WTC11 (cell line): ENCODE measurements around the gene INTU. TPM values are rescaled to one million over a fixed set of nuclear protein-coding genes. Genes with fewer than 3 reads are reported as not detected.

ENCODE experiments used
- ATAC-seq: fragments of 200-7000 bp; cut with Tn5 transposase; 2 replicates; pipeline ENCODE4 v1.10.0; 2021; ENCODE audit warnings: mild to moderate bottlenecking, moderate library complexity
- CTCF ChIA-PET: fragments of 300-600 bp; sonication (Branson Sonifier 250); formaldehyde crosslinking; loops from one replicate; lab custom pipeline; 2021; ENCODE audit warnings: antibody characterized with exemption; lab: Charles Lee
- POLR2A ChIA-PET: fragments of 350-600 bp; sonication (Branson Sonifier 250); formaldehyde crosslinking; loops from one replicate; lab custom pipeline; 2021; ENCODE audit warnings: antibody characterized with exemption; lab: Charles Lee
- DNase-seq: peaks from one replicate; pipeline ENCODE4 v3.0.0; 2021; ENCODE audit warnings: low spot score
- H3K27ac Mint-ChIP-seq: 2 replicates; pipeline ENCODE4 v1.8.0; 2021; ENCODE audit warnings: mixed read lengths
- H3K27me3 Mint-ChIP-seq: 2 replicates; pipeline ENCODE4 v1.8.0; 2021; ENCODE audit warnings: low read depth, mild to moderate bottlenecking, moderate library complexity, mixed read lengths
- H3K36me3 Mint-ChIP-seq: 2 replicates; pipeline ENCODE4 v1.8.0; 2021; ENCODE audit warnings: mixed read lengths
- H3K4me1 Mint-ChIP-seq: 2 replicates; pipeline ENCODE4 v1.8.0; 2022; ENCODE audit warnings: mixed read lengths
- H3K4me3 Mint-ChIP-seq: 2 replicates; pipeline ENCODE4 v1.8.0; 2021; ENCODE audit warnings: mild to moderate bottlenecking, moderate library complexity, mixed read lengths
- H3K9me3 Mint-ChIP-seq: 2 replicates; pipeline ENCODE4 v1.8.0; 2021; ENCODE audit warnings: mixed read lengths
- CDX4 ChIP-seq: fragments of 250-450 bp; sonication (Bioruptor Pico); IDR thresholded peaks from 2 replicates; pipeline ENCODE4 v1.9.0; 2021; ENCODE audit warnings: moderate library complexity, mild to moderate bottlenecking, inconsistent platforms, borderline replicate concordance
- CREM ChIP-seq: sonication (generic); formaldehyde crosslinking; IDR thresholded peaks from 2 replicates; pipeline ENCODE4 v1.8.1; 2022; ENCODE audit warnings: mild to moderate bottlenecking, missing genetic modification reagents, moderate library complexity
- FOXP4 ChIP-seq: sonication (generic); formaldehyde crosslinking; IDR thresholded peaks from 2 replicates; pipeline ENCODE4 v1.8.0; 2022; ENCODE audit warnings: mild to moderate bottlenecking, missing genetic modification reagents
- GTF2I ChIP-seq: fragments of 250-450 bp; sonication (Bioruptor Pico); conservative IDR thresholded peaks from 2 replicates; pipeline ENCODE4 v1.4.0; 2021; ENCODE audit warnings: mild to moderate bottlenecking
- HMGA2 ChIP-seq: fragments of 250-450 bp; sonication (Bioruptor Pico); IDR thresholded peaks from 2 replicates; pipeline ENCODE4 v1.4.0; 2021; ENCODE audit warnings: mild to moderate bottlenecking, moderate library complexity
- JUN ChIP-seq: sonication (generic); formaldehyde crosslinking; IDR thresholded peaks from 2 replicates; pipeline ENCODE4 v1.8.0; 2023; ENCODE audit warnings: mild to moderate bottlenecking, missing genetic modification reagents
- MYBL2 ChIP-seq: sonication (generic); formaldehyde crosslinking; IDR thresholded peaks from 2 replicates; pipeline ENCODE4 v1.8.1; 2023; ENCODE audit warnings: mild to moderate bottlenecking, moderate library complexity, missing genetic modification reagents
- NFATC4 ChIP-seq: fragments of 250-450 bp; sonication (Bioruptor Pico); IDR thresholded peaks from 2 replicates; pipeline ENCODE4 v1.9.0; 2021; ENCODE audit warnings: mild to moderate bottlenecking
- RELA ChIP-seq: sonication (generic); formaldehyde crosslinking; IDR thresholded peaks from 2 replicates; pipeline ENCODE4 v1.8.1; 2022; ENCODE audit warnings: missing genetic modification reagents, mild to moderate bottlenecking, borderline replicate concordance
- RORB ChIP-seq: fragments of 250-450 bp; sonication (Bioruptor Pico); IDR thresholded peaks from 2 replicates; pipeline ENCODE4 v1.9.0; 2021; ENCODE audit warnings: mild to moderate bottlenecking
- SMAD3 ChIP-seq: sonication (generic); formaldehyde crosslinking; IDR thresholded peaks from 2 replicates; pipeline ENCODE4 v1.8.0; 2022; ENCODE audit warnings: missing genetic modification reagents, mild to moderate bottlenecking, borderline replicate concordance
- ZBTB21 ChIP-seq: sonication (generic); formaldehyde crosslinking; IDR thresholded peaks from 2 replicates; pipeline ENCODE4 v1.8.1; 2023; ENCODE audit warnings: mild to moderate bottlenecking, missing genetic modification reagents, borderline replicate concordance
- ZBTB43 ChIP-seq: sonication (generic); formaldehyde crosslinking; IDR thresholded peaks from 2 replicates; pipeline ENCODE4 v1.8.1; 2023; ENCODE audit warnings: mild to moderate bottlenecking, missing genetic modification reagents
- ZNF281 ChIP-seq: sonication (generic); formaldehyde crosslinking; IDR thresholded peaks from 2 replicates; pipeline ENCODE4 v1.8.0; 2023; ENCODE audit warnings: mild to moderate bottlenecking, missing genetic modification reagents
- total RNA-seq: library from RNA; stranded (reverse); gene quantifications from 3 replicates; pipeline ENCODE4 v1.2.3, GENCODE V29; 2021
- TF ChIP-seq, protein P1 (sequence below): sonication (generic); formaldehyde crosslinking; IDR thresholded peaks from 2 replicates; pipeline ENCODE4 v1.8.1; 2022; ENCODE audit warnings: mild to moderate bottlenecking, moderate library complexity, missing genetic modification reagents
- TF ChIP-seq, protein P2 (sequence below): sonication (generic); formaldehyde crosslinking; IDR thresholded peaks from 2 replicates; pipeline ENCODE4 v1.8.1; 2022; ENCODE audit warnings: low read depth, missing genetic modification reagents, borderline replicate concordance
- TF ChIP-seq, protein P3 (sequence below): sonication (generic); formaldehyde crosslinking; IDR thresholded peaks from 2 replicates; pipeline ENCODE4 v1.8.1; 2023; ENCODE audit warnings: mild to moderate bottlenecking, missing genetic modification reagents, borderline replicate concordance
- TF ChIP-seq, protein P4 (sequence below): fragments of 250-450 bp; sonication (Bioruptor Pico); IDR thresholded peaks from 2 replicates; pipeline ENCODE4 v1.8.0; 2021; ENCODE audit warnings: mild to moderate bottlenecking
- TF ChIP-seq, protein P5 (sequence below): sonication (generic); formaldehyde crosslinking; IDR thresholded peaks from 2 replicates; pipeline ENCODE4 v1.8.1; 2022; ENCODE audit warnings: low read depth, mild to moderate bottlenecking, moderate library complexity, missing genetic modification reagents, borderline replicate concordance

INTU gene
- total RNA-seq, 1 experiment from 2014 or later: 15.0 TPM

DNA sequence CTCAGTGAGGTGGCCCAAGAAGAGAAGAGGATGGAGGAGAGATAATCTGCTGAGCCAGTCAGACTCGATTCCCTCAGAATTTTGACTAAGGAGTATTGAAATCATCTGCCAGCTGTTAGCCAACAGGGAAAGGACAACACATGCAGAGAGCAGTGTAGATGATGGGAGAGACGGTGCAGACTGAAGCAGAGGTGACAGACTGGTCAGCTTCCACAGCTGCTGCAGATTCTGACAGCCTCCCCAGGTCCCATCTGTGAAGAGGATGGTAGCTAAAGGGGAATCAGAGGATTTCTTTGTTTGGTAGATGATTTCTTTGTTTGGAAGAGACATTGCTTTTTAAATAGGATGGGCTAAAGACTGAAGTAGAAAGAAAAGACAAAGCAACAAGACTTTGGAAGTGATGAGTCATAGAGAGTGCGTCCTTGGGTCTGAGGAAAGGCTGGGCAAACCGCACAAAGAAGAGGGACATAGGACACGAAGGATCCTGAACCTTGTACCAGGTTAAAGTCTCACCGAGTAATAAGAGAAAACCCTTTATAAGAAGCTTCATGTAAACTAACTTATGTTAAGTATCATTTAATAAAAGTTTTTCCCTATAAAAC, 27.6 kb downstream of the INTU start:
- ChIA-PET POLR2A (no interaction called here), CTCF (no interaction called here)
- Mint-ChIP-seq H3K4me1 (peaks cover 19% of the 10 kb centered on the region), H3K9me3 (no peaks in the 10 kb centered on the region), H3K27me3 (no peaks in the 10 kb centered on the region), H3K27ac (peak overlapping the region; percentile 3; the same call in 1 of the 2 replicates), H3K36me3 (peaks cover 27% of the 10 kb centered on the region), H3K4me3 (no peak overlapping the region)
- no peak for TF ChIP-seq FOXP4 (CRISPR knock-in tag)
- TF ChIP-seq, protein P1, sequence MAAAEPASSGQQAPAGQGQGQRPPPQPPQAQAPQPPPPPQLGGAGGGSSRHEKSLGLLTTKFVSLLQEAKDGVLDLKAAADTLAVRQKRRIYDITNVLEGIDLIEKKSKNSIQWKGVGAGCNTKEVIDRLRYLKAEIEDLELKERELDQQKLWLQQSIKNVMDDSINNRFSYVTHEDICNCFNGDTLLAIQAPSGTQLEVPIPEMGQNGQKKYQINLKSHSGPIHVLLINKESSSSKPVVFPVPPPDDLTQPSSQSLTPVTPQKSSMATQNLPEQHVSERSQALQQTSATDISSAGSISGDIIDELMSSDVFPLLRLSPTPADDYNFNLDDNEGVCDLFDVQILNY (CRISPR knock-in tag): no peak
- TF ChIP-seq HMGA2 (CRISPR knock-in tag): no peak
- no peak for TF ChIP-seq JUN (CRISPR knock-in tag)
- TF ChIP-seq GTF2I: no peak
- no peak for TF ChIP-seq RELA (CRISPR knock-in tag)
- TF ChIP-seq CDX4: no peak
- TF ChIP-seq ZBTB21 (CRISPR knock-in tag): no peak
- no peak for TF ChIP-seq MYBL2 (CRISPR knock-in tag)
- TF ChIP-seq CREM (CRISPR knock-in tag): no peak
- no peak for TF ChIP-seq ZBTB43
- TF ChIP-seq, protein P2, sequence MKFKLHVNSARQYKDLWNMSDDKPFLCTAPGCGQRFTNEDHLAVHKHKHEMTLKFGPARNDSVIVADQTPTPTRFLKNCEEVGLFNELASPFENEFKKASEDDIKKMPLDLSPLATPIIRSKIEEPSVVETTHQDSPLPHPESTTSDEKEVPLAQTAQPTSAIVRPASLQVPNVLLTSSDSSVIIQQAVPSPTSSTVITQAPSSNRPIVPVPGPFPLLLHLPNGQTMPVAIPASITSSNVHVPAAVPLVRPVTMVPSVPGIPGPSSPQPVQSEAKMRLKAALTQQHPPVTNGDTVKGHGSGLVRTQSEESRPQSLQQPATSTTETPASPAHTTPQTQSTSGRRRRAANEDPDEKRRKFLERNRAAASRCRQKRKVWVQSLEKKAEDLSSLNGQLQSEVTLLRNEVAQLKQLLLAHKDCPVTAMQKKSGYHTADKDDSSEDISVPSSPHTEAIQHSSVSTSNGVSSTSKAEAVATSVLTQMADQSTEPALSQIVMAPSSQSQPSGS (CRISPR knock-in tag): no peak
- TF ChIP-seq SMAD3: no peak
- no peak for DNase-seq
- ATAC-seq: peak; percentile 26; the same call in 1 of the 2 replicates

- no peak overlapping the region for H3K27ac Mint-ChIP-seq
- no peak for ATAC-seq
- no peak for TF ChIP-seq MYBL2 (CRISPR knock-in tag)
- TF ChIP-seq GTF2I: no peak
- no peak for TF ChIP-seq NFATC4 (CRISPR knock-in tag)
- no peak for TF ChIP-seq RORB
- TF ChIP-seq, protein P3, sequence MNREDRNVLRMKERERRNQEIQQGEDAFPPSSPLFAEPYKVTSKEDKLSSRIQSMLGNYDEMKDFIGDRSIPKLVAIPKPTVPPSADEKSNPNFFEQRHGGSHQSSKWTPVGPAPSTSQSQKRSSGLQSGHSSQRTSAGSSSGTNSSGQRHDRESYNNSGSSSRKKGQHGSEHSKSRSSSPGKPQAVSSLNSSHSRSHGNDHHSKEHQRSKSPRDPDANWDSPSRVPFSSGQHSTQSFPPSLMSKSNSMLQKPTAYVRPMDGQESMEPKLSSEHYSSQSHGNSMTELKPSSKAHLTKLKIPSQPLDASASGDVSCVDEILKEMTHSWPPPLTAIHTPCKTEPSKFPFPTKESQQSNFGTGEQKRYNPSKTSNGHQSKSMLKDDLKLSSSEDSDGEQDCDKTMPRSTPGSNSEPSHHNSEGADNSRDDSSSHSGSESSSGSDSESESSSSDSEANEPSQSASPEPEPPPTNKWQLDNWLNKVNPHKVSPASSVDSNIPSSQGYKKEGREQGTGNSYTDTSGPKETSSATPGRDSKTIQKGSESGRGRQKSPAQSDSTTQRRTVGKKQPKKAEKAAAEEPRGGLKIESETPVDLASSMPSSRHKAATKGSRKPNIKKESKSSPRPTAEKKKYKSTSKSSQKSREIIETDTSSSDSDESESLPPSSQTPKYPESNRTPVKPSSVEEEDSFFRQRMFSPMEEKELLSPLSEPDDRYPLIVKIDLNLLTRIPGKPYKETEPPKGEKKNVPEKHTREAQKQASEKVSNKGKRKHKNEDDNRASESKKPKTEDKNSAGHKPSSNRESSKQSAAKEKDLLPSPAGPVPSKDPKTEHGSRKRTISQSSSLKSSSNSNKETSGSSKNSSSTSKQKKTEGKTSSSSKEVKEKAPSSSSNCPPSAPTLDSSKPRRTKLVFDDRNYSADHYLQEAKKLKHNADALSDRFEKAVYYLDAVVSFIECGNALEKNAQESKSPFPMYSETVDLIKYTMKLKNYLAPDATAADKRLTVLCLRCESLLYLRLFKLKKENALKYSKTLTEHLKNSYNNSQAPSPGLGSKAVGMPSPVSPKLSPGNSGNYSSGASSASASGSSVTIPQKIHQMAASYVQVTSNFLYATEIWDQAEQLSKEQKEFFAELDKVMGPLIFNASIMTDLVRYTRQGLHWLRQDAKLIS: no peak
- TF ChIP-seq ZNF281 (CRISPR knock-in tag): no peak
- TF ChIP-seq, protein P4, sequence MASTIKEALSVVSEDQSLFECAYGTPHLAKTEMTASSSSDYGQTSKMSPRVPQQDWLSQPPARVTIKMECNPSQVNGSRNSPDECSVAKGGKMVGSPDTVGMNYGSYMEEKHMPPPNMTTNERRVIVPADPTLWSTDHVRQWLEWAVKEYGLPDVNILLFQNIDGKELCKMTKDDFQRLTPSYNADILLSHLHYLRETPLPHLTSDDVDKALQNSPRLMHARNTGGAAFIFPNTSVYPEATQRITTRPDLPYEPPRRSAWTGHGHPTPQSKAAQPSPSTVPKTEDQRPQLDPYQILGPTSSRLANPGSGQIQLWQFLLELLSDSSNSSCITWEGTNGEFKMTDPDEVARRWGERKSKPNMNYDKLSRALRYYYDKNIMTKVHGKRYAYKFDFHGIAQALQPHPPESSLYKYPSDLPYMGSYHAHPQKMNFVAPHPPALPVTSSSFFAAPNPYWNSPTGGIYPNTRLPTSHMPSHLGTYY (CRISPR knock-in tag): no peak
- TF ChIP-seq, protein P5, sequence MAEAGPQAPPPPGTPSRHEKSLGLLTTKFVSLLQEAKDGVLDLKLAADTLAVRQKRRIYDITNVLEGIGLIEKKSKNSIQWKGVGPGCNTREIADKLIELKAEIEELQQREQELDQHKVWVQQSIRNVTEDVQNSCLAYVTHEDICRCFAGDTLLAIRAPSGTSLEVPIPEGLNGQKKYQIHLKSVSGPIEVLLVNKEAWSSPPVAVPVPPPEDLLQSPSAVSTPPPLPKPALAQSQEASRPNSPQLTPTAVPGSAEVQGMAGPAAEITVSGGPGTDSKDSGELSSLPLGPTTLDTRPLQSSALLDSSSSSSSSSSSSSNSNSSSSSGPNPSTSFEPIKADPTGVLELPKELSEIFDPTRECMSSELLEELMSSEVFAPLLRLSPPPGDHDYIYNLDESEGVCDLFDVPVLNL (CRISPR knock-in tag): no peak
These were observed 34.4 kb downstream of the INTU start for GRCh38 chr4:127667116-127667515.

More at GRCh38 chr4:127667116-127667515, 34.4 kb downstream of the INTU start:
- DNase-seq: no peak
- Mint-ChIP-seq H3K36me3 (peaks cover 13% of the 10 kb centered on the region), H3K4me3 (no peak overlapping the region), H3K9me3 (no peaks in the 10 kb centered on the region), H3K4me1 (peaks cover 27% of the 10 kb centered on the region), H3K27me3 (no peaks in the 10 kb centered on the region)
- CTCF ChIA-PET: interaction anchor here (0.8 to 1.6 kb wide), 2 partner anchors 65 to 80 kb away, joined by 3 to 4 read pairs; no protein-coding TSS in a partner anchor
- POLR2A ChIA-PET: no interaction called here
